Tibial artery (tissue), 4 donors: ENCODE data around the gene STRN3.

Experiments
- DNase-seq, 2 donors: peaks; one replicate each; pipeline ENCODE4 v3.0.0-alpha.2; 2019
- H3K27ac ChIP-seq, 2 donors: fragments of 200-600 bp; sonication (generic) in 1 of 2; 1 replicate in 1 of 2; 2 replicates in 1 of 2; pipeline ENCODE4 v1.5.1; 2018 to 2019; ENCODE audit warnings: mild to moderate bottlenecking in 1 of 2
- H3K27me3 ChIP-seq, 2 donors: fragments of 200-600 bp; sonication (generic) in 1 of 2; one replicate each; pipeline versions ENCODE4 v1.5.1 to v1.6.0; 2016 to 2019
- H3K36me3 ChIP-seq, 3 donors: fragments of 200-600 bp; sonication (generic) in 2 of 3; one replicate each; pipeline ENCODE4 v1.5.1; 2016 to 2019; ENCODE audit warnings: mild to moderate bottlenecking in 2 of 3
- H3K4me1 ChIP-seq, 4 donors: fragments of 200-600 bp; sonication (generic) in 2 of 4; 1 replicate in 3 of 4; 2 replicates in 1 of 4; pipeline ENCODE4 v1.5.1; 2016 to 2019
- H3K4me3 ChIP-seq, 2 donors: fragments of 200-600 bp; sonication (generic) in 1 of 2; 1 replicate in 1 of 2; 2 replicates in 1 of 2; pipeline ENCODE4 v1.5.1; 2018 to 2019; ENCODE audit warnings: mild to moderate bottlenecking in 2 of 2
- H3K9me3 ChIP-seq, 3 donors: fragments of 200-600 bp; sonication (generic) in 1 of 3; one replicate each; pipeline ENCODE4 v1.5.1; 2016 to 2019
- CTCF ChIP-seq, 2 experiments: fragments of 200-600 bp in 1 of 2; fragments of 450-650 bp in 1 of 2; IDR thresholded peaks; one replicate each; pipeline ENCODE4 v1.5.1; 2017 to 2019; ENCODE audit warnings: antibody characterized with exemption in 2 of 2, mild to moderate bottlenecking in 1 of 2, moderate library complexity in 1 of 2
- intact Hi-C: fragments of 100-400 bp; cut with DNase I; formaldehyde crosslinking; loops from one replicate; pipeline ENCODE4 v1.15.0; 2023; ENCODE audit warnings: low total_unique reads

STRN3 gene

GRCh38 chr14:30996892-30997659, 29.1 kb downstream of the STRN3 start:
- intact Hi-C loops: no loop called here
- Histone ChIP-seq H3K4me3 (no peak overlapping the region), H3K9me3 (peaks cover 0 to 9% (median 8%) of the 10 kb centered on the region in 3 donors), H3K4me1 (peaks cover 0 to 47% (median 18%) of the 10 kb centered on the region in 4 donors), H3K36me3 (peaks cover 0 to 14% (median 9%) of the 10 kb centered on the region in 3 donors), H3K27ac (no peak overlapping the region), H3K27me3 (no peaks in the 10 kb centered on the region)
- DNase-seq: no peak
- TF ChIP-seq CTCF (IDR thresholded peaks at IDR 0.05): no peak

- H3K27me3 ChIP-seq: no peaks in the 10 kb centered on the region
- H3K4me1 ChIP-seq: peaks cover 0 to 51% (median 17%) of the 10 kb centered on the region in 4 donors
- H3K4me3 ChIP-seq: no peak overlapping the region
- H3K27ac ChIP-seq: peak overlapping the region in 1 of 2 donors; percentile 2
- H3K9me3 ChIP-seq: peaks cover 0 to 9% (median 8%) of the 10 kb centered on the region in 3 donors
- no peak for DNase-seq
- H3K36me3 ChIP-seq: peaks cover 0 to 14% (median 9%) of the 10 kb centered on the region in 3 donors
- no peak for TF ChIP-seq CTCF (IDR thresholded peaks at IDR 0.05)
- intact Hi-C loops: no loop called here
Observed at GRCh38 chr14:30995689-30996088, 30.5 kb downstream of the STRN3 start.

- H3K4me3 ChIP-seq: no peak overlapping the region
- TF ChIP-seq CTCF (IDR thresholded peaks at IDR 0.05): no peak
- H3K4me1 ChIP-seq: peaks cover 0 to 46% (median 17%) of the 10 kb centered on the region in 4 donors
- H3K36me3 ChIP-seq: peaks cover 0 to 14% (median 9%) of the 10 kb centered on the region in 3 donors
- DNase-seq: no peak
- no peaks in the 10 kb centered on the region for H3K27me3 ChIP-seq
- H3K9me3 ChIP-seq: peaks cover 0 to 9% (median 8%) of the 10 kb centered on the region in 3 donors
- intact Hi-C loops: no loop called here
- peak overlapping the region in 1 of 2 donors; percentile 2 for H3K27ac ChIP-seq
Observed at GRCh38 chr14:30994681-30995620, 31.2 kb downstream of the STRN3 start.

GRCh38 chr14:30993071-30993470, 33.1 kb downstream of the STRN3 start:
- no peak overlapping the region for H3K27ac ChIP-seq
- TF ChIP-seq CTCF (IDR thresholded peaks at IDR 0.05): no peak
- intact Hi-C loops: no loop called here
- H3K4me3 ChIP-seq: no peak overlapping the region
- peaks cover 0 to 55% (median 17%) of the 10 kb centered on the region in 4 donors for H3K4me1 ChIP-seq
- no peak for DNase-seq
- H3K36me3 ChIP-seq: peaks cover 0 to 5% (median 3%) of the 10 kb centered on the region in 3 donors
- H3K27me3 ChIP-seq: no peaks in the 10 kb centered on the region
- H3K9me3 ChIP-seq: peaks cover 0 to 4% (median 2%) of the 10 kb centered on the region in 3 donors

GRCh38 chr14:30991408-30991807, 34.8 kb downstream of the STRN3 start:
- Histone ChIP-seq H3K36me3 (no peaks in the 10 kb centered on the region), H3K27me3 (no peaks in the 10 kb centered on the region), H3K9me3 (no peaks in the 10 kb centered on the region), H3K27ac (no peak overlapping the region), H3K4me1 (peaks cover 0 to 71% (median 17%) of the 10 kb centered on the region in 4 donors), H3K4me3 (no peak overlapping the region)
- DNase-seq: no peak
- intact Hi-C loops: no loop called here
- TF ChIP-seq CTCF (IDR thresholded peaks at IDR 0.05): no peak
